HG03354 (cell line): ENCODE results near the gene CSNK1G1.

Experiments
- ATAC-seq: cut with Tn5 transposase; IDR thresholded peaks from one replicate; pipeline ENCODE4 v1.9.1; 2021; ENCODE audit warnings: mild to moderate bottlenecking; ENCODE audit not compliant: unreplicated experiment, poor library complexity, severe bottlenecking

Gene CSNK1G1

DNA sequence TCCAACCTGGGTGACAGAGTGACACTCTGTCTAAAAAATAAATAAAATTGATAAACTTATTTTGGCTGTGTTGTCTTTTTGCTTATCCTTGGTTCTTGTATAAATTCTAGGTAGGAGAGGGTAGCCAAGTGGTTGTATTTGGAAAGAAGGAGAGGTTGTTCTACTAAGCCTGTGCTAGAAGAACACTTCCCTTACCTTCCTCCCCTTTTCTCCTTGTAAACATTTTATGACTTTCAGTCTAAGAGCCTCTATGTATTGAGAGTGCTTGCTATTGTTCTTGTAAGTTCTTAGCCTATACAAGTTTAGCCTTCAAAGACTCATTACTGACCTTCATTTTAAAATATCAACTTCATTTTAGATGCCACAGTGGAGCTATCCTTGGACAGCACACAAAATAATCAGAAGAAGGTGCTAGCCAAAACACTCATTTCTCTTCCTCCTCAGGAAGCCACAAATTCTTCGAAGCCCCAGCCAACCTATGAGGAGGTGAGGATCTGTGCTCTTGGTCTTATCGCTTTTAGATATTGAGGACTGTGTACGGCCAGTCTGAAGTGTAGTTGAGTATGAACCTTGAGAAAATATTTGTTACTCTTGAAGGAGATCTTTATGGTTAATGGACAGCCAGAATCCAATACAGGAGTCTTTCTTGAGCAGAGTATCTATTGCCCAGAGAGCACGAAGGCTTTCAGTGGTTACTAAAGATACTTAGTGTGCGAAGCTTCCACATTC is 238.1 kb downstream of the CSNK1G1 start:
- ATAC-seq: no peak
